ENCODE results near the gene SOWAHA.

The SOWAHA gene

DNA sequence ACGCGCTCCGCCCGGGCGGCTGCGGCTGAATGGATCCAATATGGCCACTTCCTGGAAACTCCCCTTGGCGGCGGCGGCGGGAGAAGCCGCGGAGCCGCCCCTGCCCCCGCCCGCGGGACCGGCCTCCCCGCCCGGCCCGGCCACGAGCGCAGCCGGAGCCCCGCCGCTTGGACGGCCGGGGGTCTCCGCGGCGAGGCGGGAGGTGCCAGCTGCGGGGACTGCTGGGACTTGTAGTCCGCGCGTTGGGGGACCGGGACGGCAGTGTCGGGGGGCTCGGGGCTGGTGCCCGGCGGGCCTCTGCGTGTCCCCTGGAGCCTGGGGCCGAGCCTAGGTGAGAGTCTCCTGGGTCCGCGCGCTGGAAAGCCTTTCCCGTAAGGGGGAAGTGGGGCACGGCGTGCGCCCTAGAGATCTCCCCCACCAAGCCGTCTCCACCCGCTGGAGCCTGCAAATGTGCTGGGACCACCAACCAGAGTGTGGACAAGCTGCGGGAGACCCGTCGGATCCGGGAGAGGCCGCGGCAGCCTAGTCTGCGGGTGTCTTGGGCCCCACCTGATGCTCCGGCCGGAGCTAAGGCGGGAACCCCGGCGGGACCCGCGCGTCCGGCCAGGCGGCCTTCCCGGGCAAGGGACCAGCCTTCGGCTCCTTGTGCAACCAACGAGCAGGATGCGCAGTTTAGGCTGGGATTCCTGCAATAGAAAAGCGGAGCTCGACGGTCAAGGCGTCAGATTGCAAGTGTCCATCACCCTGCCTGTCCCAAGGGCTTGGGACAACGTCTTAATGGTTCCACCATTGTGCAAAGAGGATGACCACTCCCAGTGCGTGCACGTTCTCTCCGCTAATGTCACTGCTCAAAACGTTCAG lies 35.7 kb upstream of the SOWAHA start, which contains the start of gene SEPTIN8:
Gene SEPTIN8 (minus strand): TSS at position 31 of the 861 bp plus-strand sequence. CDS start 102 bp downstream, outside the sequence.
- no peak for TF ChIP-seq CTCF (IDR thresholded peaks at IDR 0.05; ENCODE audit: low read depth, low read length, missing control alignments)
- peak within 1 kb of the TSS; percentile 65 for H3K4me3 ChIP-seq (replicated peaks; ENCODE audit: low read depth, low read length)
- no peak for DNase-seq (ENCODE audit: extremely low read depth, low read depth)

DNA sequence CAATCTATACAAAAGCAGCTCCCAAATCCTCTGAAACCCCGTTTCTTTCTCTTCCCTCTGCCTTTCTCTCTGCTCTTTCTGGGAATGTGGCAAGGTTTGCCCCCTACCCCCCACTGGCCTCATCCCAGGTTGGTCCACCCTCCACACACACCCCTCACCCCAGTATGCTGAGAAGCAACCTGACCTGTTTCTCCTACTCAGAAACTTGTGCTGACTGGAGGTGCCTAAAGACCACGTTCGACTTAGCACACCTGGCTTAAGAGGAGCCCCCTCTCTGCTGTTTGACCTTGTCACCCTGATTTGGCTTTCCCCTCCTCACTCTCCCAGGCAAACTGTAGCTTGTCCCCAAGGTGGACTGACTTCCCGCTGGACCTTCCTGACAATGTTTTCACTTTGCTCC lies 35.0 kb upstream of the SOWAHA start:
- peak overlapping the region; percentile 65; the same call in 1 of the 2 replicates for H3K4me3 ChIP-seq (replicated peaks; ENCODE audit: low read depth, low read length)
- no peak for DNase-seq (ENCODE audit: extremely low read depth, low read depth)
- TF ChIP-seq CTCF (IDR thresholded peaks at IDR 0.05; ENCODE audit: low read depth, low read length, missing control alignments): no peak

DNA sequence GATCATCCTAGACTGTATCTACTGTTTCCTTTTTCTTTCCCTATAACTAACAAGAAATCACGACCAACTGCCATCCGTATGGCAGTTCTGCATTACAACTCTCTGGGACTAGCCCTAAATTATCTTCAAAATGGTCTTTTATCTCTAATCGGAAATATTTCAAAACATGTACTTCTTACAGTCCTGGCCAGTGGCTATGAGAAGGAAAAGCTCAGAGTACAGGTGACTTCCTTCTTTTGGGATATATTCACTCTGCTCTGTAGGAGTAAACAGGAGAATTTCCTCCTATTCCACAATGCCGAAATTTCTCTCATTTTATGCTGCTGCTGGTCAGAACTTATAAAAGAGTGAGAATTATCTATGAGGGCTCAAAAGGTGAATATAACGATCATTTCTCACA lies 34.2 kb upstream of the SOWAHA start:
- no peak for TF ChIP-seq CTCF (IDR thresholded peaks at IDR 0.05; ENCODE audit: low read depth, low read length, missing control alignments)
- no peak overlapping the region for H3K4me3 ChIP-seq (replicated peaks; ENCODE audit: low read depth, low read length)
- no peak for DNase-seq (ENCODE audit: extremely low read depth, low read depth)

DNA sequence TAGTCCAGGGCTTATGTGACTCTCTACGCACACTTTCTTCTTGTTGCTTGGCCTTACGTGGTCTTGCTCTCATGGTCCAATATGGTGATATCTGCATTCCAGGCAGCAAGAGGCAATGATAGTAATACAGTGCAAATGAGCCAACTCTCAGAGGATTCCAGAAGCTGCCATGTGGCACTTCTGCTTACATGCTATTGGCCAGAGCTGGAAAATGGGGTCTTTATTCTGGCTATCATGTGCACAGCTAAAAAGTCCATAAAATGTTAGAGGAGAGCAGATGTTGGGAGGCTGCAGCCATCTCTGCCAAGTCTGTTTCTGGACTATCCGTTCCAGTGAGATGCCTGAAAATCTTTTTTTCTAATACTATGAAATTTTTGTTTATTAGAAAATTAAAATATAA lies 33.1 kb upstream of the SOWAHA start:
- DNase-seq (ENCODE audit: extremely low read depth, low read depth): no peak
- H3K4me3 ChIP-seq (replicated peaks; ENCODE audit: low read depth, low read length): no peak overlapping the region
- TF ChIP-seq CTCF (IDR thresholded peaks at IDR 0.05; ENCODE audit: low read depth, low read length, missing control alignments): no peak

- H3K4me3 ChIP-seq (replicated peaks; ENCODE audit: low read depth, low read length): no peak overlapping the region
- no peak for DNase-seq (ENCODE audit: extremely low read depth, low read depth)
- TF ChIP-seq CTCF (IDR thresholded peaks at IDR 0.05; ENCODE audit: low read depth, low read length, missing control alignments): no peak
These were observed 32.5 kb upstream of the SOWAHA start for GRCh38 chr5:132780577-132780976.

- TF ChIP-seq CTCF (IDR thresholded peaks at IDR 0.05; ENCODE audit: low read depth, low read length, missing control alignments): no peak
- H3K4me3 ChIP-seq (replicated peaks; ENCODE audit: low read depth, low read length): no peak overlapping the region
- DNase-seq (ENCODE audit: extremely low read depth, low read depth): no peak
These were observed 32.1 kb upstream of the SOWAHA start for GRCh38 chr5:132781029-132781428.

All from HFF-Myc (cell line).